Measurements from ENCODE around the gene ANKRD33.
A peak's percentile ranks its signal among the peaks of the same experiment; 100 is the strongest.
"Not testable (repeated sequence)": the region's sequence is repeated elsewhere in the genome, so short reads cannot be mapped to it uniquely, and the experiment has no call there.

ANKRD33 gene

DNA sequence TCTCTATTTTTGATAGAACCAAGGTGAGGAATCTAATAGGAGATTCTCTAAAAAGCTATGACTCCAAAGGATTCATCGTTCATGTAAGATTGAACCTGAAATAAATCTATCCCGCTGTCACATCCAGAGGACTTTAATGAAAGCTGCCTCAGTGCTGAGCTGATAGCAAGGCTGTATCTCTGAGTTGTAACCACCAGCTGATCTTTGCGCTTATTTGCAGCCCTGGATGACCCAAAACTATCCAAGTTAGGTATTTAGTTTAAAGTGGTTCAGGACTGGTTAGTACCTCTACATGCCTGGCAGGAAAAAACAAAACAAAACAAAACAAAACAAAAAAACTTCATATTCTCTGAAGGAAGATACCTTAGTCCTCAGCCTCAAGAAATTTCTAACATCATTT lies 8.8 kb upstream of the ANKRD33 start:
- no peak for DNase-seq (ENCODE audit: low spot score)

DNA sequence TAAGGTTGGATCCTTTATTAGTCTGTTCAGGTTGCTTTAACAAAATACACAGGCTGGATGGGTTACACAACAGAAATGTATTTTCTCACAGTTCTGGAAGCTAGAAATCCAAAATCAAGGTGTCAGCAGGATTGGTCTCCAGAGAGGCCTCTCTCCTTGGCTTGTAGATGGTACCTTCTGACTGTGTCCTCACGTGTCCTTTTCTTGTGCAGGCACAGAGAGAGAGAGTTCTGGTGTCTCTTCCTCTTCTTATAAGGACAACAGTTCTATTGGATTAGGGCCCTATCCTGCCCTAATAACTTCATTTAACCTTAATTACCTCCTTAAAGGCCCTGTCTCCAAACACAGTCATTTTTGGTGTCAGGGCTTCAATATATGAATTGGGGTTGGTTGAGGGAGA lies 4.6 kb upstream of the ANKRD33 start:
- no peak for DNase-seq (ENCODE audit: low spot score)

DNA sequence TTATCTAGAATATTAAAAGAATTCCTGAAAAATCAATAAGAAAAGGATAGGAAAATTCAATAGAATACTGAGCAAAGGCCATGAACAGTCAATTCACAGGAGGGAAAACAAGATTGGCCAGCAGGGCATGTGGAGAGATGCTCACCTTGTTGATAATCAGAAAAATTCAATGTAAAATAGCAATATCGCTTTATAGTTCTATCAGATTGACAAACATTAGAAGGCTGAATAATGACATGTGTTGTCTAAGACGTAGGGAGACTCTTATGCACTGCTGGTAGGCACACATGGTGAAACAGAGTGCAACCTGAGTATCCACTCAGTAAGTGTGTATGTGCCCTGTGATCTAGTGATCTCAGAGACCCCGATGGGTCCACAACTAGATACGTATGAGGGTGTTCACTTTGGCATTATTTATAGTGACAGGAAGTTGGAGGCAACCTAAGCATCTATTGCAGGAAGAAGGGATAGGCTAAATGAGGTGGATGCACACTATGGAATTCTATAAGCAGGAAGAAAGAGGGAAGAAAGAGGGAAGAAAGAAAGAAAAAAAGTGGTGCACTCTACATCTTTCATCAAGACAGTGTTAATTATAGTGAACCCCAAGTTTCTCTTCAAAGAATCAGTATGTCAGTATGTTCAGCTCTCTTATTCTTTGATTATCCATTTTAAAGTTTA lies 3.8 kb upstream of the ANKRD33 start:
- peak; percentile 46 for DNase-seq (ENCODE audit: low spot score)

- DNase-seq (ENCODE audit: low spot score), result peak; percentile 92
These were observed 3.1 kb upstream of the ANKRD33 start for GRCh38 chr12:51884676-51885229.

GRCh38 chr12:51885294-51886020 lies 2.4 kb upstream of the ANKRD33 start:
- DNase-seq (ENCODE audit: low spot score), result not testable (repeated sequence)

- peak; percentile 47 for DNase-seq (ENCODE audit: low spot score)
These were observed 1.7 kb upstream of the ANKRD33 start for GRCh38 chr12:51886021-51886710.

DNA sequence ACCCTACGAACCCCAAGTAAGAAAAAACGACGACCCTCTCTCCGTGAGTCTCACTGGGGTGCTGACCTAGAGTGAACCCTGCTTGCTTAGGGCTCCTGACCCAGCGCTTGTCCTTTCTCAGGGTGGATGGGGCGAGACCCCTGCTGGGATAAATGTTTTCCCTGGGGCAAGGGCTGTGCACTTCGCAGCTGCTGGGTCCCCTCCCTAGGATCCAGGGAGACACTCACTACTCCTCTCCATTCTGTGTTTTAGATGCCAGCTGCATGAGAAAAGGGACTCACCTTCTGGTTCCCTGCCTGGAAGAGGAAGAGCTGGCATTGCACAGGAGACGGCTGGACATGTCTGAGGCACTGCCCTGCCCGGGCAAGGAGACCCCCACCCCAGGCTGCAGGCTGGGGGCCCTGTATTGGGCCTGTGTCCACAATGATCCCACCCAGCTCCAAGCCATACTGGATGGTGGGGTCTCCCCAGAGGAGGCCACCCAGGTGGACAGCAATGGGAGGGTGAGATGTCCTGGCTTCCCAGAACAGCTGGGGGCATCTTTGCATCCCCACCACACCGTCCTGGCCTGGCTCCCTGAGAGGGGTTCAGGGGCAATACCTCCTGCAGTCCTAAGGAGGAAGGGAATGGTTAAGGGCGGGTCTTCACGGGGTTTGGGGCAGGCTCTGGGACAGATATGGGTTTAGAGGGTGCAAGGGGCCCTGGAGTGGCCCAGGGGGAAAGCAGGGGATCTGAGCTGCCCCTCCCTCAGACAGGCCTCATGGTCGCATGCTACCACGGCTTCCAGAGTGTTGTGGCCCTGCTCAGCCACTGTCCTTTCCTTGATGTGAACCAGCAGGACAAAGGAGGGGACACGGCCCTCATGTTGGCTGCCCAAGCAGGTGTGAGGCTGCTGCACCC lies 663 bp downstream of the ANKRD33 start:
- DNase-seq (ENCODE audit: low spot score), result no peak

- DNase-seq (ENCODE audit: low spot score), result no peak
These were observed 1.6 kb downstream of the ANKRD33 start for GRCh38 chr12:51889216-51890132.

DNA sequence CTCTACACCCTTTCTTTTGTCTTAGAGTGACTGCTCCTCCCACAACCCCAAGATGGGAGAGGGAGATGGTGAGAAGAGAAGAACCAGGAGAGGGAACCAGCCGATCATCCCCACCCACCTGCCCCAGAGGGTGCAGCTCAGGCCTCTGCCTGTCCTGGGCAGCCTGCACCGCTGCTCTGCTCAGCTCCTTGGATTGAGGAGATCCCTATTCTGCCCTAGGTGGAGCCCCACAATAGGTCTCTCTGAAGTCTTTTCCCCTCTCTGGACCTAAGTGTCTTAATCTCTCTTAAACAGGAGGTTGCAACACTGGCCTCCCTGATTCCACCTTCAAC lies 2.2 kb downstream of the ANKRD33 start:
- no peak for DNase-seq (ENCODE audit: low spot score)

- DNase-seq (ENCODE audit: low spot score), result no peak
These were observed 2.7 kb downstream of the ANKRD33 start for GRCh38 chr12:51890511-51891171.

GRCh38 chr12:51891843-51892242 lies 3.9 kb downstream of the ANKRD33 start:
- no peak for DNase-seq (ENCODE audit: low spot score)

DNA sequence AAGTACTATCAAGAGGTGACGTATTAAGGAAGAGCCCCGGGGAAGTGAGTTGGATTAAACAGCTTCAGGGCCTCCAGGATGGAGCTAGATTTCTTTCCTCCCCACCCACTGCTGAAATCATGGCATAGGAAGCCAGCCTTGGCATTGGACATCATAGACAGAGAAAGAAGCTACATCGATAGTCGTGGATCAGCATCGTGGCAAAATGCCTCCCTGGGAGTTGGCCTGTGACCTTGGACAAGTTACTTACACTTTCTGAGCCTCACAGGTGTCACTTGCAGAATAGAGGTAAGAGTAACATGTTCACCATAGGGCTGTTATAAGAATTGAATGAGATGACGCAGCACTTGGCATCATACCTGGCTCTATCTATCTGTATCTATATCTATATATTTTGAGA lies 5.9 kb downstream of the ANKRD33 start:
- DNase-seq (ENCODE audit: low spot score), result no peak

DNA sequence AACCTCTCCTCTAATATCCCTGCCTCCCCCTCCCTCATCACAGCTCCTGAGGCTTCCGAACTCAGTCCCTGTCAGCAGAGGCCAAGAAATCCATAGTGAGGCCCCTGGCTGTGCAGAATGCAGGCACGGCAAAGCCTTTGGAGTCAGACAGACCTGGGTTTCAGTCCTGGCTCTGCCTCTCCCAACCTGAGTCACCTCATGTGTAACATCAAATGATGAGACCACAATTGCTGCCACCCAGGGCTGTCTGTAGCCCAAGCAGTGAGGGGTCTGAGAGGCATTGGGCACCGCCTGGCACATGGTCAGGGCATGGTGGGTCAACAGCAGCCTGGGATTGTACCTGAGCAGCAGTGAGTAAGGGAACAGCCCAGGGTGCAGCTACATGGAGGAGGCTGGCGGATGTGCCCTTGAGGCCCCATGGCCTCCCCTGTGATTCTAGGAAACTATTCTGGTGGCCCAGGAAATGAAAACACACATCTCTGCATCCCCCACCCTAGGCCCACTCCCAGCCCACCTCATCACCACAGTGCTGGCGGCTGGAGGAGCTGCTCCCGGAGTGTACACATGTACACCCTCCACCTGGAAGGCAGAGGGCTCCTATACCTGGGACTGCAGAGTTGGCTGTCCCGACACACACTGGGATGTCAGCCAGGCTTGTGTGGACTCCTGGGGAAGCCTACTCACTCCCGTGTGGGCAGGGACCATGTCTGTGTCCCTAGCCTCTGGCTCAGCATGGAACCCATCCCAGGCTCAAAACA lies 7.7 kb downstream of the ANKRD33 start:
- DNase-seq (ENCODE audit: low spot score), result no peak

- peak; percentile 27 for DNase-seq (ENCODE audit: low spot score)
These were observed 8.3 kb downstream of the ANKRD33 start for GRCh38 chr12:51896236-51896635.

DNA sequence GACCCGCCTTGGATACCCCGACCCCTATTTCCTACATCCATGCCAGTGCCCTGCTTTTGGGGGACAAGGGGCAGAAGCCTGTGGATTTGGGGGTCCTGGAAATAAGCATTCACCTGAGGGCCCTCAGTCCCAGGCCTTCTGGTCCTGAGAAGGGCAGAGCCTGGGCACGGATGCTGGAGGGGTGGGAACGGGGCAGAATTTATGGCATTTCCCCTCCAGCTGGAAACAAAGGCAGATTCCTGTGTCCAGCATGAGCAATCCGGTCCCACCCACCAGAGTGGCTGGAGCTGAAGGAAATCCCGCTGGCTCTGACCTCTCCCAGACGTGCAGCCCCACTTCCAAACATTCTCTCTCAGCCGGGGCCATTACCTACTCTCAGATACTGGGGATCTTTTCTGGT lies 9.3 kb downstream of the ANKRD33 start:
- no peak for DNase-seq (ENCODE audit: low spot score)

- DNase-seq (ENCODE audit: low spot score), result no peak
These were observed 10.6 kb downstream of the ANKRD33 start for GRCh38 chr12:51898506-51898905.

GRCh38 chr12:51898937-51899336 lies 11.0 kb downstream of the ANKRD33 start:
- no peak for DNase-seq (ENCODE audit: low spot score)

DNA sequence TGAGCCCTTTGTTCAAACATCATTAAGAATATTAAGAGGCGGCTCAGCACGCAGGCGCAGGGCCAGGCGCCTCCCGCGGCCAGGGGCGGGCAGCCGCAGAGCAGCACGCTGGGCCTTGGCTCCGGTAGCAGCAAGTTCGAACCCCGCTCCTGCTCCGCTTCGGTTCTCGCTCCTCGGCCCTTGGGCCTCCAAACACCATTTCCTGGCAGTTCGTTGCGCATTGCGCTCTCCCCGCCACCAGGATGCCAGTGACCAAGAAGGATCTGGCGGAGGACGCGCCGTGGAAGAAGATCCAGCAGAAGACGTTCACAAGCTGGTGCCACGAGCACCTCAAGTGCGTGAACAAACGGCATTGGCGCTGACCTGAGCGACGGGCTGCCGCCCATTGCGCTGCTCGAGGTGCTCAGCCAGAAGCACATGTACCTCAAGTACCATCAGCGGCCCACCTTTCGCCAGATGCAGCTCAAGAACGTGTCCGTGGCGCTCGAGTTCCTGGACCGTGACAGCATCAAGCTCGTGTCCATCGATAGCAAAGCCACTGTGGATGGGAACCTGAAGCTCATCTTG lies 12.5 kb downstream of the ANKRD33 start:
- no peak for DNase-seq (ENCODE audit: low spot score)

- DNase-seq (ENCODE audit: low spot score), result no peak
These were observed 13.4 kb downstream of the ANKRD33 start for GRCh38 chr12:51901121-51901817.
